Fibroblast of skin of abdomen (primary cell): ENCODE measurements around the gene SRCIN1.
"Not testable (repeated sequence)": the region's sequence is repeated elsewhere in the genome, so short reads cannot be mapped to it uniquely, and the experiment has no call there.

Experiments used
- DNase-seq: peaks from one replicate; pipeline ENCODE4 v3.0.0-alpha.2; 2013

Gene SRCIN1

GRCh38 chr17:38508954-38509771 is 96.6 kb downstream of the SRCIN1 start:
- peak; percentile 91 for DNase-seq

- DNase-seq, result no peak
Measured at GRCh38 chr17:38508570-38508950, 97.2 kb downstream of the SRCIN1 start.

- DNase-seq, result no peak
Measured at GRCh38 chr17:38507921-38508569, 97.7 kb downstream of the SRCIN1 start.

GRCh38 chr17:38507436-38507835 is 98.3 kb downstream of the SRCIN1 start:
- DNase-seq, result no peak

- no peak for DNase-seq
Measured at GRCh38 chr17:38504216-38504615, 101.5 kb downstream of the SRCIN1 start.

- DNase-seq, result not testable (repeated sequence)
Measured at GRCh38 chr17:38503286-38503913, 102.4 kb downstream of the SRCIN1 start.

- not testable (repeated sequence) for DNase-seq
Measured at GRCh38 chr17:38501718-38502117, 104.0 kb downstream of the SRCIN1 start.

- DNase-seq, result not testable (repeated sequence)
Measured at GRCh38 chr17:38499230-38499629, 106.5 kb downstream of the SRCIN1 start.

GRCh38 chr17:38498353-38498752 is 107.4 kb downstream of the SRCIN1 start:
- DNase-seq, result no peak

GRCh38 chr17:38497656-38498055 is 108.1 kb downstream of the SRCIN1 start:
- DNase-seq, result not testable (repeated sequence)

GRCh38 chr17:38494152-38494551 is 111.6 kb downstream of the SRCIN1 start:
- not testable (repeated sequence) for DNase-seq

- DNase-seq, result peak; percentile 80
Measured at GRCh38 chr17:38492067-38493040, 113.4 kb downstream of the SRCIN1 start.

GRCh38 chr17:38491346-38492066 is 114.2 kb downstream of the SRCIN1 start:
- not testable (repeated sequence) for DNase-seq

- not testable (repeated sequence) for DNase-seq
Measured at GRCh38 chr17:38489774-38490173, 116.0 kb downstream of the SRCIN1 start.

GRCh38 chr17:38485681-38486298 is 120.0 kb downstream of the SRCIN1 start:
- DNase-seq, result not testable (repeated sequence)

- DNase-seq, result no peak
Measured at GRCh38 chr17:38485146-38485468, 120.6 kb downstream of the SRCIN1 start.

- peak; percentile 72 for DNase-seq
Measured at GRCh38 chr17:38484242-38485145, 121.3 kb downstream of the SRCIN1 start.

- not testable (repeated sequence) for DNase-seq
Measured at GRCh38 chr17:38482700-38483043, 123.1 kb downstream of the SRCIN1 start.

- not testable (repeated sequence) for DNase-seq
Measured at GRCh38 chr17:38482039-38482699, 123.6 kb downstream of the SRCIN1 start.
